GM18873 (cell line): ENCODE data around the gene RNF157.

Source experiments
- ATAC-seq: cut with Tn5 transposase; IDR thresholded peaks from one replicate; pipeline ENCODE4 v1.9.1; 2021; ENCODE audit warnings: mild to moderate bottlenecking, moderate library complexity, moderate number of reproducible peaks; ENCODE audit not compliant: unreplicated experiment, low FRiP score

The RNF157 gene

GRCh38 chr17:76145231-76146052 lies 94.9 kb downstream of the RNF157 start:
- ATAC-seq = no peak

DNA sequence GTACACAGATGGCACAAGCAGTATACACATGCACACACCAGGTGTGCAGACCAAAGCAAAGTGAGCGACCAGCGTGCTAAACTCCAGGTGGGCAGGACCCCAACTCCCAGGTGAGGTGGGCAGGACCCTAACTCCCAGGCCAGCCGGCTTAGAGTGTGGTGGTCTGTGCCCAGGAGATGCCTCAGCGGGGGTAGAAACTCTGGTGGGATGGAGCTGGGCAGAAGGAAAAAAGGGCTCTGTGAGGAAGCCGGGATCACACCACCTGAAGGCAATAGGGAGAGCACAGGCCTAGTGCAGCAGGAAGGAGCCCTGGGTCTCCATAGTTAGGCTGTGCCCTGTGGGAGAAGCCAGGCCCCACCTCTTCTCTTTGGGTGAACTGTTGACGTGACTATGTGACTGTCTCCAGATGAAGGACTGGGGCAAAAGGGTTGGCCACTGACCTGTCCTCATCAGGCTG lies 97.7 kb downstream of the RNF157 start:
- ATAC-seq = no peak

DNA sequence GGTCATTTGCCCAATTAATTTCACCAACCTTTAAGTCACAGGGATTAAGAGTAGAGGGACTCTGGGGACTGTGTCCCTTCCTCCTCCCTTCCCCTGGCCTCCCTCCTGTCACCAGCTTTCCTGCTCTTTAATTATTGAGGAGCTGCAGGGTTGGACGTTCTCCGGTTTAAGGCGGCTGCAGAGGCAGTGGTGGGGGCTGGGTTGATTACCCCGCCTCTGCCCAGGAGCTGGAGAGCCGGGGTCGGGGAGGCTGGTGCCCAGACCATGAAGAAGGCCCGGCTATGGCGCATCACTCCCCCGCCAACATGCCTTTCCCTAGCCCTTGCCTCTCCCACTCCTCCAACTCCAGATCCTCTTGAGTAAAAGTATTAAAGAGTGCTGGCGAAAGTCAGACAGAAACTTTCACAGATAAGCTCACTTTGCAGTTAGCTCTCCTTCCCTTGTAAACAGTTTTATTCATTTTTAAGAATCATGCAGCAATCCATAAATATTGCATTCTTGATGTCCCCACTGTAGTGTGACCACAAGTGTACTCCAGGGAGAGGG lies 98.2 kb downstream of the RNF157 start:
- ATAC-seq = no peak

DNA sequence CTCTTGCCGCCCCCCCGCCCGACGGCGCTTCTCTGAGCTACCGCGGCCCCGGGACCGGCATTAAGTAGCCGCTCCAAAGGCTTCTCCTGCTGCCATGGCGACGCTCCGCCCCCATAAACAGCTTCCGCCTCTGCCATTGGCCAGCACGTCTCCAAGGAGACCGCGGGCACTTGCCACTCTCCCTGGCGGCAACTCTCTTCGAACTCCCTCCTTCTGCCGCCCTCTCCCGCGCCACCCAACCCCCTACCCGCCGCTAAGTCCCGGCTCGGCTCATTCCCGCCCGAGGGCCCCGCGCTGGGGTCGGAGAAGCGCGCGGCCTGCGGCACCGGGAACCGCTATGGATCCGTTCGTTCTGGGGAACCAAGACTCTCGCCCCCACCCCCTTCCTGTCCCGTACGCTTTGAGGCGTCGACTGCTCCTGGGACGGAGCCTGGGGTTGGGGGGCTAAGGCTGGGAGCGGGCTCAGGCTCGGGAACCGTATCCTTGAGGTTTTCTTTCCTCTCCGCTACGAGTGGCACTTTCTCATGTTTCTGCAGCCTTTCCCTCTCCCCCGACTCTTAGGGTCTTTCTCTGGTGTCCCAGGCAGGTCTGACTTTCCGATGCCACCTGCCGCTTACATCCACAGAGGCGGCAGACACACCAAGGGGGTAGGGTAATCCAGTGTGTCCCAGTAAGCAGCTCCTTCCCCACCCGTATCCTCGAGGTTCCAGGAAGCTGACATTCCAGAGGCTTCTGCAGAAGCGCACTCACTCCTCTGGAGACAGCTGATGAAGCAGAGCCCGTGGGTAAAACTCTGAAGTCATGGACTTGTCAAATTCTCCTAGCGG lies 98.9 kb downstream of the RNF157 start, which contains the start of gene FOXJ1:
Gene FOXJ1, minus strand, starts transcription at position 34 of the 827 bp plus-strand sequence. CDS start 850 bp downstream, outside the sequence.
- no peak for ATAC-seq

GRCh38 chr17:76140661-76141211 lies 99.6 kb downstream of the RNF157 start:
- ATAC-seq = no peak

DNA sequence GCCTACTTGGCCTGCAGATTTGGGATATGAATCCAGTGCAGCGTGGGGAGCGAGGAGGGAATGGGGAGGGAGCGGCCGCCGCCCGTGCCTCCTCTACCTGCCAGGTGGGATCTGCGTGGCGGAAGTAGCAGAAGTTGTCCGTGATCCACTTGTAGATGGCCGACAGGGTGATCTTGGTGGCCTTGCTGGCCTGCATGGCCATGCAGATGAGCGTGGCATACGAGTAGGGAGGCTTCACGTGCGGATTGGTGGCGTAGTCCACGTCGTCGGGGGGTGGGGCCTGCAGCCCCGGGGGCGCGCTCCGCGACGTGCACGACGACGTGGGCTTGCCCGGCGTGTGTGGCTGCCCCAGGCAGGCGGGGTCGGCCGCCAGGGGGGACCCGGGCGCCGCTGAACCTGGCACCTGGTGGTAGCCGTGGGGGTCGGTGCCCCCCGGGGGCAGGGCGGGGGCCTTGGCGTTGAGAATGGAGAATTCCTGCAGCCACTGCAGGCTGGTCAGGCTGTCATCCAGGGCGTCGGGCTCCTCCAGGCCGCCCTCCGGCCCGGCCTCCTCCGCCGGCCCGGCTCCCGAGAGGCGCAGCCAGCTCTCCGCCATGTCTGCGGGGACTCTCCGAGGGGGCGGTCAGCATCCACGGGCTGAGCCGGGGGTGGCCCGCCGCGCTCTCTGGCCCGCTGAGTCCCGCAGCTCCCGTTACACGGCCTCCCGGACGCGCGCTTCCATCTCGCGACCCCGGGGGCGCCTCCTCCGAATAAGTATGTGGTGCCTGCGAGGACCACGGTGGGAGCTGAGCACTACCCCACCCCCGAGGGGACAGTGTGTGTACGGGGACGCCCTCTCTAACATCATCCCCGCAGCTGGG lies 100.3 kb downstream of the RNF157 start:
- no peak for ATAC-seq

GRCh38 chr17:76138896-76139752 lies 101.2 kb downstream of the RNF157 start:
- no peak for ATAC-seq

DNA sequence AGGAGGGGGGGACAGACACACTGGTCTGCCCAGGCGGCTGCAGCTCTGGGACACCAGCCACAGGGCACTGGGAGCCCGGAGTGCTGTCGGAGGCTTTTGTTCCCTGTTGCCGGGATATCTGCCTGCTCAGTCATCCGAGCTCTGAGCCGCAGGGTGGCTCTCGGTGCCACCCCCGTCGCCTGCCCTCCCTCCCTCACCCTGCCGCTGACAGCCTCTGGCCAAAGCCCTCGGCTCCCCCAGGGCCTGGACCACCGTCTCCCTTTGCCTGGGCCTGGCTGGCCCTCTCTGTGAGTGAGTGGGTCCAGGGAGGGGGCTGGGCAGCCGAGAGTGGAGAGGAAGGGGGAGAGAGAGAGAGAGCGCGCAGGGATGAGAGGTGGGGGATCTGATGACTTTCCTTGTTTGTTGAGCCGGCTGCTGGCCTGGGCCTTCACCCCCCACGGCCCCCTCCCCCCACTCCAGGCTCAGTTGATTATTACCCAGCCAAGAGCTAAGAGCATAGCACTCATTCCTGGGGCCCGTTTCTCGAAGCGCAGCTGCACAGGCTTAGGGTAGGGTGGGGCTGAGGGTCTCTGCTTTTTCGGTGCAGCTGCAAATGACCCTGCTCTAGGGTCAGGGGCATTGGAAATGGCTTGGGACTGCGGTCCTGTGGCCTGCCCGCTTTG lies 101.9 kb downstream of the RNF157 start:
- ATAC-seq = no peak

GRCh38 chr17:76137351-76138233 lies 102.7 kb downstream of the RNF157 start:
- ATAC-seq = no peak

- ATAC-seq = no peak
Measured at GRCh38 chr17:76137001-76137350, 103.3 kb downstream of the RNF157 start.

DNA sequence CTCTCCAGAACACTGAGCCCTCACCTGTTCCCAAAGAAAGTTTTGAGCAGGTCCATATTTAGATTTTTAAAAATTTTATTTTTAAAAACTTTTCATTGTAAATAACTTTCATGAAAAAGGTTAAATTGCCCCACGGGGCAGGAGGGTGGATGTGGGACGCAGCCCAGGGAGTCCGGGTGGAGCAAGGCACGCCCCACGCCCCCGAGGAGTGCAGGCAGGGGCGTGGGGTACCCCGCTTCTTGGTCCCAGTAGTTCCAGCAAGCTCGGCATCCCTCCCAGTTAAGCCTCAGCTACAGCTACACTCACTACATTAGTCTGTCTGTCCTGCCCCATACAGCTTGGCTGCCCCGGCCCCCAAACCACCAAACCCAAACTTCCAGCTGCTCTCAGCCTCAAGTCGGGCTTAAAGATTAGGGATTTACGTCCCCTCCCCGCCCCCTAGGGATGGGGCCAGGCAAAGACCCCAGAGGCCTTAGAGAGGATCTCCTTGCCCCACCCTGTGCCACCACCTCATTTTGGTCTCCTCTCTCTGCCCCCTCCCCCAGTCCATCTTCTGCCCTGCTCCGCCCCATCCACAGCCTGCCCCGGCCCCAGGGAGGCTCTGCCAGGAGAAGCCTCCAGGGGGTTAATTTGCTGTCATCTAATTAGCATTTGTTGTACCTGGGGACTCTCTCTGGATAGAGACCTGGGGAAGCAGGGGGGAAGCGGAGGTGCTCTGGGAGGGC lies 103.9 kb downstream of the RNF157 start:
- ATAC-seq = no peak

GRCh38 chr17:76135810-76136188 lies 104.5 kb downstream of the RNF157 start:
- no peak for ATAC-seq

DNA sequence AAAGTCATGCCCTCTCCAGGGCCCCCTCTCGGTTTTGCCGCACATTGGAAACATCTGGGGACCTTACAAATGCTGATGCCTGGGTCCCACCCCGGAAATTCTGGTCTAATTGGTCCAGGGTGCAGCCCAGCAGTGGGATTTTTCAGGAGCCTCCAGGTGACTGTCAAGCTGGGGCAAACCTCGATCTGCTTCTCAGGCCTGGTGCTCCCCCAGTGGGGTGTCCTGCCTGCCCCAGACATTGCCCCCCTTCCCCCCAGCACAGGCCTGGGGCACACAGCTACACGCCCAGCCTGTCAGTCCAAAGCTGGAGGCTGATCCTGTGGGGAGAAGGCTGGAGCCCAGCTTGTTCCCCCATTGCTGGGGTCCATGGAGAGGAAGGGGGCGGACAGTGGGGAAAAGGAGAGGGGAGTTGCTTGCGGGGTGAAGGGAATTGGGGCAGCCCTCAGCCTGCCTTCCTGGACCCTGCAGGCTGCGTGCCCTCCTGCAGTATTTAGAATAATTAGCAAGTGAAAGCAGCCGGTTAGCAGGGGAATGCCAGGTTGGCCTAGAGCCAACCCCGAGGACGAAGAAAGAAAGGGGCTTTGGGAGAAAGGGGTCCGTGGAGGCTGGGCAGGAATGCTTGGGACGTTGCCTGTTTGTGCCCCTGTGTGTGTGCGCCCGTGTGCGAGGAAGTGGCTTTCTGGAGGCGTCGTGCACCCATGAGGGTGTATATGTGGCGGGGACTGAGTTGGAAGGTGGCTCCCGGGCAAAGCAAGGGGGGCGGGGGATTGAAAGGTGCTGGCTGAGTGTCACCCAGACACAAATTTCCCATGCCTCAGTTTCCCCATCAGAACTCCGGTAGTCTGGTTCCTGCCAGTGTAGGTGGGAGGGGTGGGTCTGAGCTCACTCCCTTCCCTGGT lies 105.1 kb downstream of the RNF157 start:
- no peak for ATAC-seq

- ATAC-seq = no peak
Measured at GRCh38 chr17:76132574-76133338, 107.5 kb downstream of the RNF157 start.
